ENCODE measurements around the gene NAT16.

DNA sequence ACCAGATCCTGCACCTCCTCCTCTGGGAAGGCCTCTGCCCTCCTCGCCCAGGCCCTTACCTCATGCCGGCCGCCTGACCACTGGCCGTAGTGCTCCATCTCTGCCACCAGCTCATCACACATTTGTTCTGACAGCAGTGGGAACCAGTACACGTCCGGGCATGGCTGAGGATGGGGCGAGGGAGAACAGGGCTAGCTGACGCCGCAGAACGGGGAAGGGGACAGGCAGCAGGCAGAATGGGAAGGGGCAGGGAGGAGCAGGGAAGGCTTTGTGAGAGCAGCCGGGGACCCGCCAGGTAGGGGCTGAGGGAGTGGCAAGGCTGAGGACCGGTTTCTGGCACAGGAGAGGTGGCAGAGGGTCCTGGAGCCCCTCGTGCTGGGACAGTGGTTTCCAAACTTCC is 28.7 kb upstream of the NAT16 start:
- TF ChIP-seq ZNF77 (CRISPR knock-in tag; IDR thresholded peaks at IDR 0.05) = no peak
- TF ChIP-seq MXI1 (IDR thresholded peaks at IDR 0.05; ENCODE audit: low read depth, low read length) = no peak
- TF ChIP-seq FOXP1 (CRISPR knock-in tag; IDR thresholded peaks at IDR 0.05) = no peak
- TF ChIP-seq, protein P1, sequence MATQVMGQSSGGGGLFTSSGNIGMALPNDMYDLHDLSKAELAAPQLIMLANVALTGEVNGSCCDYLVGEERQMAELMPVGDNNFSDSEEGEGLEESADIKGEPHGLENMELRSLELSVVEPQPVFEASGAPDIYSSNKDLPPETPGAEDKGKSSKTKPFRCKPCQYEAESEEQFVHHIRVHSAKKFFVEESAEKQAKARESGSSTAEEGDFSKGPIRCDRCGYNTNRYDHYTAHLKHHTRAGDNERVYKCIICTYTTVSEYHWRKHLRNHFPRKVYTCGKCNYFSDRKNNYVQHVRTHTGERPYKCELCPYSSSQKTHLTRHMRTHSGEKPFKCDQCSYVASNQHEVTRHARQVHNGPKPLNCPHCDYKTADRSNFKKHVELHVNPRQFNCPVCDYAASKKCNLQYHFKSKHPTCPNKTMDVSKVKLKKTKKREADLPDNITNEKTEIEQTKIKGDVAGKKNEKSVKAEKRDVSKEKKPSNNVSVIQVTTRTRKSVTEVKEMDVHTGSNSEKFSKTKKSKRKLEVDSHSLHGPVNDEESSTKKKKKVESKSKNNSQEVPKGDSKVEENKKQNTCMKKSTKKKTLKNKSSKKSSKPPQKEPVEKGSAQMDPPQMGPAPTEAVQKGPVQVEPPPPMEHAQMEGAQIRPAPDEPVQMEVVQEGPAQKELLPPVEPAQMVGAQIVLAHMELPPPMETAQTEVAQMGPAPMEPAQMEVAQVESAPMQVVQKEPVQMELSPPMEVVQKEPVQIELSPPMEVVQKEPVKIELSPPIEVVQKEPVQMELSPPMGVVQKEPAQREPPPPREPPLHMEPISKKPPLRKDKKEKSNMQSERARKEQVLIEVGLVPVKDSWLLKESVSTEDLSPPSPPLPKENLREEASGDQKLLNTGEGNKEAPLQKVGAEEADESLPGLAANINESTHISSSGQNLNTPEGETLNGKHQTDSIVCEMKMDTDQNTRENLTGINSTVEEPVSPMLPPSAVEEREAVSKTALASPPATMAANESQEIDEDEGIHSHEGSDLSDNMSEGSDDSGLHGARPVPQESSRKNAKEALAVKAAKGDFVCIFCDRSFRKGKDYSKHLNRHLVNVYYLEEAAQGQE (IDR thresholded peaks at IDR 0.05; ENCODE audit: borderline replicate concordance) = no peak
- TF ChIP-seq, protein P1 (CRISPR knock-in tag; IDR thresholded peaks at IDR 0.05; ENCODE audit: low read depth) = no peak
